ENCODE data around the gene RGS5.

Gene RGS5

DNA sequence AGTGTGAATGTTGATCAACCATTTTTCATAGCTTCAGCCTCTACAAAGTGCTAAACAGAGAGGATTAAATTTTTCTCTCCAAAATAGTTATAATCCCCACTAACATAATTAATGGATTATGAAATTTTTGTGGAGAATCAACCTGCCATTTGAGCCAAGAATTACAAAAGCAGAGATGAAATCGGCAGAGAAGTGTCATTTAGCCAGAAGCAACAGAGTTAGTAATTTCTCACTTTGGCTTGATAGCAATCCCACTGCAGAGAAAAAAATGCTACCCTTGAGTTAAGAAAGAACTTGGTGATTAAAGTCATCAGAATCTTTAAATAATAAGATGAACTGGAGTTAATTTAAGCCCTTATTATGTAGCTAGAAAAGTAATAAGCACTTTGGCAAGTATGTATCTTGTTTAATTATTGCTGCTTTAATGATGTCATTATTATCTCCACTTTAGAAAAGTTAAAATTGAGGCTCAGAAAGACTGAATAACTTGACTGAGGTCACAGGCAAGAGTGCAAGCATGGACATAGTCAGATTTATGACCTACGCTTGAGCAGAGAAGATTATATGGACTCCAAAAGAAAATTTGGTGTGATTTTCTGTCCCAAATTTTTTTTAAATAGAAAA lies 96.2 kb downstream of the RGS5 start:
- TF ChIP-seq, protein P1, sequence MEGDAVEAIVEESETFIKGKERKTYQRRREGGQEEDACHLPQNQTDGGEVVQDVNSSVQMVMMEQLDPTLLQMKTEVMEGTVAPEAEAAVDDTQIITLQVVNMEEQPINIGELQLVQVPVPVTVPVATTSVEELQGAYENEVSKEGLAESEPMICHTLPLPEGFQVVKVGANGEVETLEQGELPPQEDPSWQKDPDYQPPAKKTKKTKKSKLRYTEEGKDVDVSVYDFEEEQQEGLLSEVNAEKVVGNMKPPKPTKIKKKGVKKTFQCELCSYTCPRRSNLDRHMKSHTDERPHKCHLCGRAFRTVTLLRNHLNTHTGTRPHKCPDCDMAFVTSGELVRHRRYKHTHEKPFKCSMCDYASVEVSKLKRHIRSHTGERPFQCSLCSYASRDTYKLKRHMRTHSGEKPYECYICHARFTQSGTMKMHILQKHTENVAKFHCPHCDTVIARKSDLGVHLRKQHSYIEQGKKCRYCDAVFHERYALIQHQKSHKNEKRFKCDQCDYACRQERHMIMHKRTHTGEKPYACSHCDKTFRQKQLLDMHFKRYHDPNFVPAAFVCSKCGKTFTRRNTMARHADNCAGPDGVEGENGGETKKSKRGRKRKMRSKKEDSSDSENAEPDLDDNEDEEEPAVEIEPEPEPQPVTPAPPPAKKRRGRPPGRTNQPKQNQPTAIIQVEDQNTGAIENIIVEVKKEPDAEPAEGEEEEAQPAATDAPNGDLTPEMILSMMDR (IDR thresholded peaks at IDR 0.05; ENCODE audit: extremely low read depth, insufficient read depth, missing control alignments), result no peak
- in situ Hi-C loops (cut with MboI; ENCODE audit: low pct_unique_long_range_greater_than_20kb, low sequenced_read_pairs, unreplicated experiment), result no loop called here
- DNase-seq (ENCODE audit: low spot score), result no peak

DNA sequence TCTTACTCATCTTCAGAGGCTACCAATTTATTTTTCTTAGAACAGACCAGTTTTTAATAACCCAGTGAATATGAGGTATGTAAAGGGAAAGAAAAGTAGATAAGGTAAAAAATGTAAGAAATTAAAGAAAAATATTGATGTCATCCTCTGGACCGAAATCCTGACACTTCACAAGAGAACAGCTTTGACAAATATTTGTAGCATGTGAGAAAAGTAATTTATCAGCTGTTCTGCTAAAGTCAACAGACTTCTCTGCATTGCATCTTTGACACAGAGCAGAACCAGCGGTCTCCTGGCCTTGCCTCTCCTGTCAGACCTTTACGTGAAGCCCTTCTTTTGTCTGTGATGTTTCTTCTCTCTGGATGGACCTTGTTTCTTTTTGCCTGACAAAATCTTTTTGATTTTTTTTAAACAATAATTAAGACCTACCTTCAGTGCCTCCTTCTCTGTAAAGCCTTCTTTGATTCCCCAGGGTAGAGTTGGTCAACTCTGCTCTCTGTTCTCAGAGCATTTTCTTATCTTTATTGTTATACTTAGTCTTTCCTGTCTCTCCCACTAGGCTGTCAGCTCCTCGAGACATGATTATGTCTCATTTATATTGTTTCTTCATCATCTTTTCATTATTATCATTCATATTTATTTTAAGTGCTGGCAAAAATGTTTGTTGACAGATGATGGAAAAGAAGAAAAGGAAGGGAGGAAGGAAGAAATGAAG lies 98.2 kb downstream of the RGS5 start:
- TF ChIP-seq, protein P1 (IDR thresholded peaks at IDR 0.05; ENCODE audit: extremely low read depth, insufficient read depth, missing control alignments), result no peak
- DNase-seq (ENCODE audit: low spot score), result no peak
- in situ Hi-C loops (cut with MboI; ENCODE audit: low pct_unique_long_range_greater_than_20kb, low sequenced_read_pairs, unreplicated experiment), result no loop called here

DNA sequence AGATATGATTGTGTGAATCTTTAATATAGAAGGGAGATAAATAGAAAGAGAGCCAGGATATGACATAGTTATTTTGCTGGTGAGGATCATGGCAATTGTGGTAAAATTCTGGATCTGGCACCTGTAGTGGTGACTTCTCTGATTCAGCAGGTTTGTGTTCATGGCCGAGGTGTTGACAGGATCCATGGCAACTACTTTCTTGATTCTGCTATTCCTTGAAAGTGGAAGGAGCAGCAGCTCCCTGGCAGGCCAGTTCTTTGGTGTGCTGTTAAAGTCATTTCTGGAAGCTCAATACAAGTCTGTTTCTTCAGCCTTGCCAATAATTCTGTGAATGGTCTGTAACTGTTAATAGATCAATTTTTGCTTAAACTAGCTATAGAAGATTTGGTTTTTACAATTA lies 100.1 kb downstream of the RGS5 start:
- no peak for DNase-seq (ENCODE audit: low spot score)
- TF ChIP-seq, protein P1 (IDR thresholded peaks at IDR 0.05; ENCODE audit: extremely low read depth, insufficient read depth, missing control alignments), result no peak
- in situ Hi-C loops (cut with MboI; ENCODE audit: low pct_unique_long_range_greater_than_20kb, low sequenced_read_pairs, unreplicated experiment), result no loop called here

DNA sequence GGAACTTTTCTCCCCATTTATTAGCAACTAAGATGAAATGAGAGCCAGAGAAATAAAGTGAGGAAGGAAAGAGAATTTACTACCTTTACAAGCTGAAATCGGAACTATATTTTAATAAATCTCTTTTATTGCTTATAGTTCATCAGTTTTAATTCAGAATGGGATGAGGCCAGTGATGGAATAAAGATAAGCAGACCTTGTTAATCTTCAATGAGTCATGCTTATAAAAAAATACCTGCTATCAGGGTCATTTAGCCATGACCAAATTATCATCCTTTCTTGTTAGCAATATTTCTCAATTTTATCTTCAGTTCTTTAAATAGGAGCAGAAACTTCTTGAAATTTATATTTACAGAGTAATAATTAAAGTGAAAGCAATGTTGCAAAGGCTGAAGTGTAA lies 107.5 kb downstream of the RGS5 start:
- TF ChIP-seq, protein P1 (IDR thresholded peaks at IDR 0.05; ENCODE audit: extremely low read depth, insufficient read depth, missing control alignments), result no peak
- no peak for DNase-seq (ENCODE audit: low spot score)
- in situ Hi-C loops (cut with MboI; ENCODE audit: low pct_unique_long_range_greater_than_20kb, low sequenced_read_pairs, unreplicated experiment), result no loop called here

DNA sequence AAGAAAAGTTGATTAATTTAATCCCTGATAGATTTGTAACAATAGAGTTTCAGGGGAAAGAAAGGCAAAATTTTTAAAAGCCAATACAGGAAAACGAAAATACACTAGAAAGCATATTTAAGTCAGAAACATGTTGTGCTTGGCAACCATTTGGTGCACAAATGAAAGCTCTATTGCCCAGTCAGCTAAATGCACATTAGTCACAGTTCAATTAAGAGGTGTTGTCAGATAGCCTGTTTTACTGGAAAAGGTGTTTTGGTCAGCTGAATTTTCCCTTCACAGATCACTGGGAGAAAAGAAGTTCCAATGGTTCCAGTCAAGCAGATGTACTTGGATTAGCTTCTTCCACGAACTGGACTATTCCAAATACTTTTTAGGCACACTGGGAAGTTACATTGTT lies 108.1 kb downstream of the RGS5 start:
- in situ Hi-C loops (cut with MboI; ENCODE audit: low pct_unique_long_range_greater_than_20kb, low sequenced_read_pairs, unreplicated experiment), result no loop called here
- TF ChIP-seq, protein P1 (IDR thresholded peaks at IDR 0.05; ENCODE audit: extremely low read depth, insufficient read depth, missing control alignments), result no peak
- no peak for DNase-seq (ENCODE audit: low spot score)

DNA sequence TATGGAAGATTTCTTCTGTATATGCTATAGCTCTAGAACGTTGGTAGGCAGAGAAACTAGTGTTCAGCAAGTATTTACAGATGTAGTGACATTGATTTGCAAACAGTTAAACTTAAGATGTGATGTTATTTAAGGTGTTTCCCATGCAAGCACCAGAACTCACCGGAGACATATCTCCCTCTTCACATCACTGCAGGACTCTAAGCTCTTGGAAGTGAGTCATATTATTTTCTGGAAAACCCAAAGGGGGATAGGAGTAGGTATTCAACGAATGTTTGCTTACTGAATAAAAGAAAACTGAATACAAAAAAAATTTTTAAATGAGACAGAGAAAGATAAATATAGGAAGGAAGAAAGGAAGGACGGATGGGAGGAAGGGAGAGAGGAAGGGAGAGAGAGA lies 108.5 kb downstream of the RGS5 start:
- DNase-seq (ENCODE audit: low spot score), result no peak
- TF ChIP-seq, protein P1 (IDR thresholded peaks at IDR 0.05; ENCODE audit: extremely low read depth, insufficient read depth, missing control alignments), result no peak
- in situ Hi-C loops (cut with MboI; ENCODE audit: low pct_unique_long_range_greater_than_20kb, low sequenced_read_pairs, unreplicated experiment), result no loop called here
